ENCODE measurements around the gene DNAI1.

GRCh38 chr9:34412336-34412735, 46.3 kb upstream of the DNAI1 start:
- TF ChIP-seq TCF12 (IDR thresholded peaks at IDR 0.05; ENCODE audit: low read depth) (no peak), TEAD4 (IDR thresholded peaks at IDR 0.05) (no peak), YY1 (IDR thresholded peaks at IDR 0.05; ENCODE audit: low read depth) (no peak), FOXM1 (IDR thresholded peaks at IDR 0.05; ENCODE audit: borderline replicate concordance, low read depth) (no peak), CEBPB (IDR thresholded peaks at IDR 0.05) (no peak)
